SU-DHL-6 (cell line): ENCODE results near the gene HDDC3.

Source experiments
- H2AFZ ChIP-seq: fragments of 200-600 bp; sonication (generic); 2 replicates; pipeline ENCODE4 v1.6.1; 2014; ENCODE audit warnings: low read depth, mild to moderate bottlenecking, moderate library complexity, mixed read lengths, antibody characterized with exemption, low read length; ENCODE audit not compliant: severe bottlenecking
- H3F3A ChIP-seq: fragments of 200-600 bp; shearing (Covaris generic); 2 replicates; pipeline ENCODE4 v1.6.0; 2016; ENCODE audit warnings: antibody characterized with exemption, mild to moderate bottlenecking; ENCODE audit not compliant: insufficient read depth
- H3K27ac ChIP-seq: fragments of 200-600 bp; sonication (generic); 2 replicates; pipeline ENCODE4 v1.5.1; 2016; ENCODE audit warnings: low read depth, mild to moderate bottlenecking, low read length, moderate library complexity, mixed read lengths
- H3K27me3 ChIP-seq: fragments of 200-600 bp; sonication (generic), shearing (Covaris generic); 2 replicates; pipeline ENCODE4 v1.6.0; 2014; ENCODE audit warnings: mild to moderate bottlenecking, low read length
- H3K36me3 ChIP-seq: fragments of 200-600 bp; sonication (generic); 2 replicates; pipeline ENCODE4 v1.6.1; 2014; ENCODE audit warnings: mild to moderate bottlenecking, low read length, mixed read lengths
- H3K4me2 ChIP-seq: fragments of 300-600, 200-600 bp; shearing (Covaris generic), sonication (generic); 2 replicates; pipeline ENCODE4 v1.6.0; 2014; ENCODE audit warnings: low read length, low read depth, mild to moderate bottlenecking; ENCODE audit not compliant: poor library complexity, severe bottlenecking
- H3K4me3 ChIP-seq: fragments of 200-600 bp; sonication (generic); 2 replicates; pipeline ENCODE4 v1.5.1; 2014; ENCODE audit warnings: antibody characterized with exemption, low read length, mild to moderate bottlenecking, mixed read lengths; ENCODE audit not compliant: insufficient read depth, poor library complexity, severe bottlenecking
- H3K79me2 ChIP-seq: fragments of 200-600 bp; sonication (generic); 2 replicates; pipeline ENCODE4 v1.6.1; 2014; ENCODE audit warnings: mild to moderate bottlenecking, low read length, moderate library complexity; ENCODE audit not compliant: insufficient read depth
- H3K9ac ChIP-seq: fragments of 200-600 bp; sonication (generic); 2 replicates; pipeline ENCODE4 v1.7.0; 2014; ENCODE audit warnings: mild to moderate bottlenecking, low read length
- H3K9me2 ChIP-seq: fragments of 200-600 bp; sonication (generic); replicated peaks from 2 replicates; pipeline ENCODE4 v1.6.1; 2014; ENCODE audit warnings: low read length; ENCODE audit not compliant: insufficient read depth
- H3K9me3 ChIP-seq: fragments of 200-600 bp; sonication (generic); 2 replicates; pipeline ENCODE4 v1.6.1; 2014; ENCODE audit warnings: low read length, mixed read lengths; ENCODE audit not compliant: insufficient read depth
- H4K20me1 ChIP-seq: fragments of 200-600 bp; sonication (generic); 2 replicates; pipeline ENCODE4 v1.6.1; 2014; ENCODE audit warnings: low read depth, mild to moderate bottlenecking, antibody characterized with exemption, low read length, moderate library complexity, mixed read lengths
- CTCF ChIP-seq: fragments of 200-600 bp; sonication (generic); IDR thresholded peaks from one replicate; pipeline ENCODE4 v1.5.1; 2017; ENCODE audit warnings: antibody characterized with exemption, mild to moderate bottlenecking, low read length, moderate library complexity; ENCODE audit not compliant: insufficient read depth, poor library complexity, severe bottlenecking
- EZH2phosphoT487 ChIP-seq: fragments of 200-600 bp; sonication (generic), shearing (Covaris generic); conservative IDR thresholded peaks from 2 replicates; pipeline ENCODE4 v1.6.1; 2018; ENCODE audit warnings: mild to moderate bottlenecking, antibody characterized with exemption, low read length, moderate library complexity, mixed read lengths

HDDC3 gene

GRCh38 chr15:90962021-90962420 is 29.7 kb upstream of the HDDC3 start:
- H2AFZ ChIP-seq, result no peak overlapping the region
- H3K79me2 ChIP-seq, result no peaks in the 10 kb centered on the region
- H3K4me3 ChIP-seq, result no peak overlapping the region
- H3K27ac ChIP-seq, result no peak overlapping the region
- no peaks in the 10 kb centered on the region for H3K9me3 ChIP-seq
- peaks cover 16% of the 10 kb centered on the region; the same call in 1 of the 2 replicates for H3K36me3 ChIP-seq
- no peak overlapping the region for H3K4me2 ChIP-seq
- no peak overlapping the region for H3K9ac ChIP-seq
- TF ChIP-seq CTCF (no peak), EZH2phosphoT487 (no peak)
- peaks cover 15% of the 10 kb centered on the region for H3F3A ChIP-seq
- H3K27me3 ChIP-seq, result no peaks in the 10 kb centered on the region
- 0 out of 2 replicates have a peak, but pooled peaks cover 4% of the 10 kb centered on the region for H4K20me1 ChIP-seq
- no peaks in the 10 kb centered on the region for H3K9me2 ChIP-seq

GRCh38 chr15:90960298-90961091 is 28.1 kb upstream of the HDDC3 start:
- Histone ChIP-seq H3K27me3 (no peaks in the 10 kb centered on the region), H3K9me3 (no peaks in the 10 kb centered on the region), H3K36me3 (peaks cover 5% of the 10 kb centered on the region; the same call in 1 of the 2 replicates), H3K4me3 (no peak overlapping the region), H3K4me2 (no peak overlapping the region), H3K79me2 (peaks cover 3% of the 10 kb centered on the region; the same call in 1 of the 2 replicates), H3K9ac (no peak overlapping the region), H4K20me1 (0 out of 2 replicates have a peak, but pooled peaks cover 4% of the 10 kb centered on the region), H2AFZ (no peak overlapping the region), H3F3A (peaks cover 21% of the 10 kb centered on the region), H3K9me2 (no peaks in the 10 kb centered on the region), H3K27ac (no peak overlapping the region)
- TF ChIP-seq CTCF (no peak), EZH2phosphoT487 (no peak)

- Histone ChIP-seq H2AFZ (no peak overlapping the region), H4K20me1 (0 out of 2 replicates have a peak, but pooled peaks cover 4% of the 10 kb centered on the region), H3K4me3 (no peak overlapping the region), H3K9me2 (no peaks in the 10 kb centered on the region), H3K79me2 (peaks cover 3% of the 10 kb centered on the region; the same call in 1 of the 2 replicates), H3K9ac (no peak overlapping the region), H3K4me2 (no peak overlapping the region), H3K36me3 (0 out of 2 replicates have a peak, but pooled peaks cover 3% of the 10 kb centered on the region), H3K27me3 (no peaks in the 10 kb centered on the region), H3F3A (peaks cover 25% of the 10 kb centered on the region), H3K9me3 (no peaks in the 10 kb centered on the region), H3K27ac (no peak overlapping the region)
- TF ChIP-seq CTCF (no peak), EZH2phosphoT487 (no peak)
These were observed 27.5 kb upstream of the HDDC3 start for GRCh38 chr15:90959894-90960293.
